PC-9 (cell line): ENCODE results near the gene PRSS22. TPM values are rescaled to one million over a fixed set of nuclear protein-coding genes. Genes with fewer than 3 reads are reported as not detected.
A peak's percentile ranks its signal among the peaks of the same experiment; 100 is the strongest.

Source experiments
- BruUV-seq: library from RNA; stranded (reverse); fragments of 400-500 nt; replicated peaks from 2 replicates; lab custom pipeline; 2021; lab: Mats Ljungman, UMichigan
- CTCF ChIA-PET: fragments of 300-600 bp; sonication (Branson Sonifier 250); formaldehyde crosslinking; loops from one replicate; lab custom pipeline; 2022; ENCODE audit warnings: antibody characterized with exemption; lab: Charles Lee
- POLR2A ChIA-PET: fragments of 300-600 bp; sonication (Branson Sonifier 250); formaldehyde crosslinking; loops from one replicate; lab custom pipeline; 2022; ENCODE audit warnings: antibody characterized with exemption; ENCODE audit not compliant: unreplicated experiment; lab: Charles Lee
- DNase-seq, 2 experiments: peaks; one replicate each; pipeline versions ENCODE4 v3.0.0 to v3.0.0-alpha.2; 2015 to 2022; ENCODE audit warnings: mixed read lengths in 1 of 2
- H2AFZ ChIP-seq: fragments of 200-600 bp; sonication (generic); 2 replicates; pipeline ENCODE4 v1.8.1; 2017; ENCODE audit warnings: antibody characterized with exemption
- H3F3A ChIP-seq: fragments of 200-600 bp; sonication (generic); 2 replicates; pipeline ENCODE4 v1.8.1; 2017; ENCODE audit warnings: antibody characterized with exemption, mild to moderate bottlenecking, low read depth; ENCODE audit not compliant: insufficient read depth
- H3K27ac ChIP-seq: fragments of 200-600 bp; sonication (generic); 2 replicates; pipeline ENCODE4 v1.6.1; 2016; ENCODE audit warnings: mixed run types
- H3K27me3 ChIP-seq: fragments of 200-600 bp; sonication (generic); 2 replicates; pipeline ENCODE4 v1.6.1; 2016; ENCODE audit warnings: low read depth, mixed run types; ENCODE audit not compliant: insufficient read depth
- H3K36me3 ChIP-seq: fragments of 200-600 bp; sonication (generic); 2 replicates; pipeline ENCODE4 v1.6.1; 2016; ENCODE audit warnings: low read depth, mixed run types
- H3K4me1 ChIP-seq: fragments of 200-600 bp; sonication (generic); replicated peaks from 2 replicates; pipeline ENCODE4 v1.6.1; 2016; ENCODE audit warnings: mixed run types; ENCODE audit not compliant: insufficient read depth
- H3K4me2 ChIP-seq: fragments of 200-600 bp; sonication (generic); 2 replicates; pipeline ENCODE4 v1.6.1; 2017; ENCODE audit warnings: mixed run types
- H3K4me3 ChIP-seq: fragments of 200-600 bp; sonication (generic); 2 replicates; pipeline ENCODE4 v1.6.1; 2016; ENCODE audit warnings: mixed run types
- H3K79me2 ChIP-seq: fragments of 200-600 bp; sonication (generic); 2 replicates; pipeline ENCODE4 v1.6.1; 2017; ENCODE audit warnings: low read depth, mixed run types
- H3K9me2 ChIP-seq: fragments of 200-600 bp; sonication (generic); 2 replicates; pipeline ENCODE4 v1.8.1; 2017; ENCODE audit warnings: mild to moderate bottlenecking; ENCODE audit not compliant: insufficient read depth
- H3K9me3 ChIP-seq: fragments of 200-600 bp; sonication (generic); 2 replicates; pipeline ENCODE4 v1.8.1; 2016; ENCODE audit warnings: low read depth; ENCODE audit not compliant: insufficient read depth
- H4K20me1 ChIP-seq: fragments of 200-600 bp; sonication (generic); 2 replicates; pipeline ENCODE4 v1.8.1; 2017; ENCODE audit not compliant: insufficient read depth
- CTCF ChIP-seq: fragments of 200-600 bp; sonication (generic); conservative IDR thresholded peaks from 2 replicates; pipeline ENCODE4 v1.6.1; 2017; ENCODE audit warnings: mixed run types, antibody characterized with exemption, mild to moderate bottlenecking, moderate library complexity
- EZH2 ChIP-seq: fragments of 200-600 bp; sonication (generic); IDR thresholded peaks from 2 replicates; pipeline ENCODE4 v1.8.0; 2017; ENCODE audit warnings: antibody characterized with exemption, low read depth
- intact Hi-C: fragments of 100-400 bp; cut with micrococcal nuclease; formaldehyde crosslinking; loops from one replicate; pipeline ENCODE4 v1.10.0; 2022; ENCODE audit not compliant: unreplicated experiment
- total RNA-seq: library from RNA; stranded (reverse); gene quantifications from 2 replicates; pipeline ENCODE4 v1.2.3, GENCODE V29; 2021

The PRSS22 gene
- total RNA-seq, 1 experiment from 2014 or later = 99.7 TPM

GRCh38 chr16:2811703-2812471, 46.1 kb downstream of the PRSS22 start:
- no peak overlapping the region for H3K27ac ChIP-seq

GRCh38 chr16:2810651-2811050, 47.3 kb downstream of the PRSS22 start:
- Histone ChIP-seq H3K4me1 (peaks cover 9% of the 10 kb centered on the region; the same call in 1 of the 2 replicates), H3F3A (peaks cover 7% of the 10 kb centered on the region; the same call in 1 of the 2 replicates), H3K4me2 (no peak overlapping the region), H3K9me2 (no peaks in the 10 kb centered on the region), H4K20me1 (no peaks in the 10 kb centered on the region), H3K79me2 (no peaks in the 10 kb centered on the region), H3K9me3 (no peaks in the 10 kb centered on the region), H2AFZ (no peak overlapping the region), H3K36me3 (no peaks in the 10 kb centered on the region), H3K27ac (no peak overlapping the region), H3K27me3 (0 out of 2 replicates have a peak, but pooled peaks cover 3% of the 10 kb centered on the region), H3K4me3 (no peak overlapping the region)
- intact Hi-C loops = no loop called here
- no peak for DNase-seq
- ChIA-PET POLR2A (interaction anchor here (0.6 kb wide), 1 partner anchor 44 kb away, joined by 4 read pairs; no protein-coding TSS in a partner anchor), CTCF (no interaction called here)
- no TSS peak for BruUV-seq
- TF ChIP-seq CTCF (no peak), EZH2 (no peak)

More at GRCh38 chr16:2811703-2812471, 46.1 kb downstream of the PRSS22 start:
- Histone ChIP-seq H3K4me2 (no peak overlapping the region), H4K20me1 (no peaks in the 10 kb centered on the region), H3K9me3 (no peaks in the 10 kb centered on the region), H3K4me3 (no peak overlapping the region), H2AFZ (no peak overlapping the region), H3K79me2 (0 out of 2 replicates have a peak, but pooled peaks cover 11% of the 10 kb centered on the region), H3K4me1 (peaks cover 20% of the 10 kb centered on the region), H3K36me3 (no peaks in the 10 kb centered on the region), H3K9me2 (no peaks in the 10 kb centered on the region), H3K27me3 (0 out of 2 replicates have a peak, but pooled peaks cover 3% of the 10 kb centered on the region), H3F3A (peaks cover 9% of the 10 kb centered on the region; the same call in 1 of the 2 replicates)
- ChIA-PET POLR2A (interaction anchor here (0.6 to 0.7 kb wide), 3 partner anchors 11 to 121 kb away, joined by 3 to 8 read pairs (median 4); no protein-coding TSS in a partner anchor), CTCF (no interaction called here)
- TF ChIP-seq CTCF (no peak), EZH2 (no peak)
- no TSS peak for BruUV-seq
- peak in 1 of 2 experiments; percentile 25 for DNase-seq
- intact Hi-C loops = no loop called here

- 0 out of 2 replicates have a peak, but pooled peaks cover 3% of the 10 kb centered on the region for H3F3A ChIP-seq
- TF ChIP-seq EZH2 = no peak
- 0 out of 2 replicates have a peak, but pooled peaks cover 3% of the 10 kb centered on the region for H3K27me3 ChIP-seq
- ChIA-PET POLR2A (no interaction called here), CTCF (interaction anchor here (0.7 kb wide), 1 partner anchor 296 kb away, joined by 5 read pairs; no protein-coding TSS in a partner anchor)
- no peak overlapping the region for H3K4me2 ChIP-seq
- H3K79me2 ChIP-seq = no peaks in the 10 kb centered on the region
- intact Hi-C loops = no loop called here
- H4K20me1 ChIP-seq = no peaks in the 10 kb centered on the region
- H3K9me3 ChIP-seq = no peaks in the 10 kb centered on the region
- BruUV-seq = no TSS peak
- H3K27ac ChIP-seq = no peak overlapping the region
- no peak overlapping the region for H3K4me3 ChIP-seq
- peaks cover 9% of the 10 kb centered on the region; the same call in 1 of the 2 replicates for H3K4me1 ChIP-seq
- no peaks in the 10 kb centered on the region for H3K9me2 ChIP-seq
- no peaks in the 10 kb centered on the region for H3K36me3 ChIP-seq
- no peak for DNase-seq
- H2AFZ ChIP-seq = no peak overlapping the region
Measured at GRCh38 chr16:2809149-2809760, 48.7 kb downstream of the PRSS22 start.
